Skin of body (tissue), 2 donors: Measurements from ENCODE around the gene PRICKLE2. TPM values are rescaled to one million over a fixed set of nuclear protein-coding genes. Genes with fewer than 3 reads are reported as not detected.
"Not testable (repeated sequence)": the region's sequence is repeated elsewhere in the genome, so short reads cannot be mapped to it uniquely, and the experiment has no call there.

ENCODE experiments used
- DNase-seq: peaks from one replicate; lab custom pipeline; 2025; lab: John Stamatoyannopoulos, UW
- total RNA-seq: library from RNA; depleted of rRNA; stranded (reverse); fragments of >200 nt; gene quantifications from one replicate; pipeline ENCODE4 v1.2.3, GENCODE V29; 2014

PRICKLE2 gene
- total RNA-seq, 1 donor from 2014 or later: 34.0 TPM

- DNase-seq: no peak
These were observed 122.1 kb downstream of the PRICKLE2 start for GRCh38 chr3:64103131-64103530.

GRCh38 chr3:64102147-64102546, 123.1 kb downstream of the PRICKLE2 start:
- no peak for DNase-seq

- DNase-seq: no peak
These were observed 126.0 kb downstream of the PRICKLE2 start for GRCh38 chr3:64099316-64099715.

- no peak for DNase-seq
These were observed 126.6 kb downstream of the PRICKLE2 start for GRCh38 chr3:64098670-64099069.

- no peak for DNase-seq
These were observed 127.3 kb downstream of the PRICKLE2 start for GRCh38 chr3:64097920-64098319.

DNA sequence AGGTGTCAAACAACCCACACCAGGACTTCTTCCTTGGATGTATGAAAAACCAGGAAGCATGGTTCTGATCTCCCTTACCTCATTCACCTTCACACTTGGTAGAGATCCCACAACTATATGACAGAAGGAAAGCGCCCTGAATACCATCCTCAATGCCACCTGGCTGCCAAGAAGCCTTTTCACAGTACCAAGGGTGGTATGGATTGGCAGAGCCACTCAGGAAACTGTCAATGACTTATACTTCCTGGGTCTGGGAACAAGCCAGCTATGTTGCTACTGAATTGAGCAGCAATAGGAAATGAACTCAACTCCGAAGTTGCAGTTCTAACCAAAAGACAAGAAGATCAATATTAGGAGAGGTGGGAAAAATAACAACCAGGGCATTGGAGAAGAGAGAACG, 129.5 kb downstream of the PRICKLE2 start:
- DNase-seq: no peak

DNA sequence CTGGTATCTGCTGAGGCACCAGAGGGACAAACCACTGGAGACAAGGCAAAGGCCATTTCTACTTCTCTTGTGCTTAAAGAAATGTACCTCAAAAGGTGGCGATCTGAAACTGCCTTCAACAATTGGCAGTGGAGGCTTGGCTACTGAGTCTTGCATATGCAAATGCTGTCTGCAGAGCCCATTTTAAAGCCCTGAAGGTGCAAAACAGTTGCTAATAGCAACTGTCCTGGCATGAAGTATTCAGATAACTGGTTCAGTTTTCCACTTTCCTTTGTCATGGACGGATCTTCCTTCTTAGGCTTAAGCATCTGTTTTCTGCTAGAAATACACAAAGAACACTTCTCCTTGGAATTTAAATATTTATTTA, 130.6 kb downstream of the PRICKLE2 start:
- no peak for DNase-seq

DNA sequence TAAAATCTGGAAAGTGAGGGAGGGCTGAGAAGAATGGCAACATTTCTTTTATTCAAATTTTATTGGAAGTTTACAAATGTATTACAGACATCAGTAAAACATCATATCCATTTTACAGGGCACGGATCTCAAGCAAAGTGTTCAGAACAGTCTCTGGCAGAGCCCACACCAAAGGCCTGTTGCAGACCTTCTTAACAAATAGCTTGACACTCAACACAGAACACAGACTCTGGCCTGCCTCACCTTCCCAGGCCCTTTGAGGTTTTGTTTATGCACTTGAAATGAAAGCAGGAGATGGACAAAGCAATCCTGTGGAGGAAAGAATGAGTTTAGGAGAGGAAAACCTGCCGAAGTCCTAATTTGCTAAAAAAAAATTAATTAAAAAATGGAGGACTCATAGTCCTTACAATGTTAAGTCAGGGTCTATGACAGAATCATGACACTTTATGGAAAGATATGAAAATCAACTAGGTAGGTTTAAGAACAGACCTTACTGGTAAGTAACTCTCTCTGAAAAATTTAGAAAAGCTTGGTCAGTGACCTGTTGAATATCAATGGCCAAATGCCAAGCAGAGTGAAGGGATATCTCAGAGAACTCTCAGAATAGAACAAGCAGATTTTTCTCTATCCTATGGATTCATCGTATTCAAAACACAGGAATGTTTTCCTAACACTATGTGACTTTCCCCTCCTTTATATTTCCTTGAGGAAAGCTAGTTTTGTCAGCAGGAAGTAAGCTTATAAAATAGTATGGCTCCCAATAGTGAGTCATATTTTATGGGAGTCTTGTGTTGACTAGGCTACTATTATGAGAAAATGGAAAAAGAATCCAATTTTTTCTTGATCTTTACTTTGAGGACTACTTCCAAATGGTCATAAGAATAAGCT, 131.2 kb downstream of the PRICKLE2 start:
- DNase-seq: no peak

- no peak for DNase-seq
These were observed 132.1 kb downstream of the PRICKLE2 start for GRCh38 chr3:64093211-64093610.

DNA sequence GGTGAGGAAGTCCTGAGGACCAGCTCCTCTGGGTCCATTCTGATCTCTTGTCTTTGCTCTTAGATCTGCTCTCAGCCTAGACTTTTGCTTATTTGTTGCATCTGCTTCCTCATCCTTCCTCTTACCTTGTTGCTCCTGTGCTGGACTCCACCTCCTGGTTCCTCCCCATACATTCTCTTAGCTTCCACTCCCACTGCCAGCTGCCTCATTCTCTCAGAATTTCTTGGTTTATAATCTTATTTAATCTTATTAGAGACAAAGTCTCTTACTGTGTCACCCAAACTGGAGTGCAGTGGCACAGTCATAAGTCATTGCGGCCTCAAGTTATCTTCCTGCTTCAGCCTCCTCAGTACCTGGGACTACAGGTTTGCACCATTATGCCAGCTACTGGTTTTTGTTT, 133.8 kb downstream of the PRICKLE2 start:
- DNase-seq: no peak

GRCh38 chr3:64089386-64089785, 135.9 kb downstream of the PRICKLE2 start:
- not testable (repeated sequence) for DNase-seq

- no peak for DNase-seq
These were observed 136.7 kb downstream of the PRICKLE2 start for GRCh38 chr3:64088408-64089205.

DNA sequence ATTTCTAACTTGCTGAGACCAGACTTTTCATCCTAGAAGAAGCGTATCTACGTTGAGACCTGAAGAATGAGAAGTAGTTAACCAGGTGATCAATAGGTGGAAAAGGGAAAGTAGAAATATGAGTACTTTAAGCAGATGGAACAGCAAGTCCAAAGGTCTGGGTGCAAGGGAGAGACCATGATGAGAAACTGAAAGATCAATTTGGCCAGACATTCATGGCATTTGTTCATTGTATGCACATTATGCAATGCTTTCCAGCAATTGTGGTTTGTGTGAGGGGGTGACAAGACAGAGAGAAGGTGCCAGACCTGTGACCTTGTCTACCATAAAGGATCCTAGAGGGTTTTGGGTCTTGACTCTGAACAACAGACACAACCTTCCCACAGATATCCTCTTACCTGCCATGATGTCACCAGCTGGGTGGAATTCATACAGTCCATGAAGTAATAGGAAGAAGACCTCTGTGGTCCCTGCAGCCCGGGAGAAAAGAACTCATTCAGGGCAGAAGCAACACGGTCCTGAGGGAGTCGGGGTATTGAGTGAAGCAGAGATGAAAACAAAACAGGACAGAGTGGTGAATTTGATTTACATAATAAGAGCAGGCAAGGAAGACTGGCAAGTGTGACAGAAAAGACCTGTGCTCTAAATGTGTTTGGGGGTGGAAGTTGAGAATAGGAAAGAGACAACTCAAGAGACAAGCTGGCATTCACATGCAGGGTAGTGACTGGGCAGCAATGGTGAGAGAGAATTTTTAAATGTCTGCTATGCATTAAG, 138.6 kb downstream of the PRICKLE2 start:
- no peak for DNase-seq

DNA sequence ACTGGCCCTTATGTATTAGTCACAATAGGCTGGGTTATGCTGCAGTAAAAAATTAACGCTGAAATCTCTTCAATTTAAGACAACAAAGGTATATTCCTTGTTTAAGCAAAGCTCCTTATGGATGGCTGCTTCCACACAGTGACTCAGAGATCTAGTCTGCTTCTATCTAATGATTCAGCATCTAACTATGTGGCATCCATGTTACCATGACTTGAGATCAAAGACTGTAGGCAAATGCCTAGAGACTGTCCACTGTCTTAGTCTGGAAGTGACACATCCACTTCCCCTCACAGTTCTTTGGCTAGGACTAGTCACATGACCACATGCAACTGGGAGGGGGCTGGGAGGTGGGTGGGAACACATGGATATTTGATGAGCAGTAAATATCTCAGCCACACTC, 140.6 kb downstream of the PRICKLE2 start:
- no peak for DNase-seq

DNA sequence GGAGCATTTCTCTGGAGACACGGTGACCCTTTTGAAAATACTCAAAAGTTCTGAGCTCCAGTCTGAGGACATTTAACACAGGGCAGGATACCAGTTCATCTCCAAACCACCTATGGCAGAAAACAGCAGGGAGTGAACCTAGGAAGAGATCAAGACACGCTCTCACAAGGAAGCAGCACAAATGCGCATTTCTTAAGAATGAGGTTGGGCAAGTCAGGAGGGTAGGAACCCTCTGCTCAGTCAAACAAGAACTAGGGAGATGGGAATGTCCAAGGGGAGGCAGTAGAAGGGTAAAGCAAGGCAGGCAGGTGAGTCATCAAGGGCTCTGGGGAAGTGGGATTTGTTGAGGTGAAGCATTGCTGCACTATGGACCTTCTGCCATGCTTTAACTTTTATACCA, 141.7 kb downstream of the PRICKLE2 start:
- no peak for DNase-seq

DNA sequence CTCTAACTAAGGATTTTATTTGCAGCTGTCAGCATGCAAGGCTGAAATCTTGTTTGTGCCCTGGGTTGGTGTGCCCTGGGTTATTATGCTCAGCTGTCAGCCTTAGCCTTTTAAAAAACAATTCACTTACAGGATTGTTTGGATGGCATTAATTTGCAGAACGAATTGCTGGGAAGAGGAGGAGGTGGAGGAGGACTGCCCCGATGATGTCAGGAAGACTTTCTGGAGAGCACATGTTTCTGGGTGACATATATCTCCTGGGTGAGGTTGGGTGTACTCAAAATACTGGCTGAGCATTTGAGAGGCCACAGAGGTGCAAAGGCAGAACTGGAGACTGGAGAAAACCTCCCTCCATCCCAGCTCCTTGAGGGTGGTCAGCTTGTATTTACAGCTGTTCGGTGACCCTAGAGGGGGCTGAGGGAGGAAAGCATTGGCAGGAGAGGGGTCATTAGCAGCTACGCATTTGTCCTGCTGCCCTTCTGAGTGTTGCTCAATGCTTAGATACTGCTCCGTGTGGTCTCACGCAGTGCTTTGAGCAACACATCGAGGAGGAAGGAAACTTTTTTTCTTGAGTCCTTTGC, 142.2 kb downstream of the PRICKLE2 start:
- peak; percentile 52 for DNase-seq

DNA sequence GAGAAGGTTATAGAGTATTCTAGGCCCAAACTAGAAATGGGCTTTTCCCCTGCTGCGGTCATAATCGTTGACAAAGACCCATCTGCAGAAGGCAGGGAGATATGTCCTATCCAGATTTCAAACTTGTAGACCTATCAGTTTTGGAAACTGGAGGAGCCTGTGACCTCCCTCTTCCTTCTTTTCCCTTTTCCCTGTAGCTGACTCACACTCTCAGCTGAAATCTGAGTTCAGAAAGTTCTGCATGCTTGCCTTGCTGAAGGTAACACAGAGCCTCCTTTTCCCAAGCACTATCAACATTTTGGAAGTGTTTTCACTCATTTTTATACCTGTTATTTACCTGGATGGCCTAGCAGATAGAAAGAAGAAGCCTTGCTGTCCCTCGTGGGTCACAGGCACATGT, 142.9 kb downstream of the PRICKLE2 start:
- no peak for DNase-seq

DNA sequence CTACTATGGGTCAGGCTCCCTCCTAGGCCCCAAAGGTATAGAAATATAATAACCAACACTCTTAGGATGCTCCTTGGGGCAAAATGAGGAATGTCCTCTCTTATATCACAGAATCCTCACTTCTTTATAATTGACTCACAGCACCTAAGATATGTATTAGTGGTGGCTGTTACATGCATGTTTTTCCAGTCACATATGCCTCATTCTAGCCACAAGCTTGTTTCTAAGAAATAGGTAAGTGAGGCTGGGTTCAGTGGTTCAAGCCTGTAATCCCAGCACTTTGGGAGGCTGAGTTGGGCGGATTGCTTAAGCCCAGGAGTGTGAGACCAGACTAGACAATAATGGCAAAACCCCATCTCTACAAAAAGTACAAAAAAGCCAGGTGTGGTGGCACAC, 144.0 kb downstream of the PRICKLE2 start:
- DNase-seq: no peak

GRCh38 chr3:64080616-64081234, 144.5 kb downstream of the PRICKLE2 start:
- DNase-seq: no peak

DNA sequence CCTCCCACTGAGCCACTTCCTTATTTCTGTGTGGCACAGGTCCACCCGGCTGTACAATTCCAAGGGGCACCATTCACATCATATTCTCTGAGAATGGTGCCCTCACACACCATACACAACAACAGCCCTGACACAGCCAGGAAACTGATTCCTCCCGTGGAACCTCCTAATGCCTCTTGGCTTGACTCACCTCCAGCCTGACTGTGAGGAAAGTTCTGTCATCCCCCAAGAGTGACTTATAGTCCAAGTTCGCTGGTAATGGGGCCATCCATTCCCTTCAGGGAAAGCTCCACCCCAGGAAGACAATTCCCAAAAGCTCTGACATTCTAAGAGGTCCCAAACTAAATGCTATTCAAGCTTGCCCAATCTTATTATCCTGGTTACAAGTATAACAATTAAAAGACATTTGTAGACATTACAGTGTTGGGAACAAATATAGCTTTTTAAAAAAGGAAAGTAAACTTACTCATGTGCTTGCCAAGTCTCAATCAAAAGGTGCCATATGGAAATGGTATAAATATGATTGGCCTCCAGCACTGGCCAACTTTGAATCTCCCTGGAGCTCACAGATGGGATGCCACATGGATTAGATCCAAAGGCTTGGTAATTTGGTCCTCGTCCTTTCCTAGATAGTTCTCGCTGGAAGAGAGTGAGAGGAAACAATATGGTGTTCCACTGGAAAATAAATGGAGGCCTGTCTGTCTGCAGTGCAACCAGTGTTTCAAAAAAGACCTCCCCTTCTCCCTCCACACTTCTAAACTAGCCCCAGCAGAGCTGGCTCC, 145.7 kb downstream of the PRICKLE2 start:
- DNase-seq: no peak
